ENCODE results near the gene HLCS. TPM values are rescaled to one million over a fixed set of nuclear protein-coding genes. Genes with fewer than 3 reads are reported as not detected.

Gene HLCS
- total RNA-seq, 2 donors from 2014 or later, result 40.9 to 41.8 TPM

GRCh38 chr21:36815284-36815683, 151.2 kb downstream of the HLCS start:
- no peaks in the 10 kb centered on the region for H3K4me1 ChIP-seq (replicated peaks)
- no peaks in the 10 kb centered on the region for H3K9me3 ChIP-seq
- TF ChIP-seq, protein P1, sequence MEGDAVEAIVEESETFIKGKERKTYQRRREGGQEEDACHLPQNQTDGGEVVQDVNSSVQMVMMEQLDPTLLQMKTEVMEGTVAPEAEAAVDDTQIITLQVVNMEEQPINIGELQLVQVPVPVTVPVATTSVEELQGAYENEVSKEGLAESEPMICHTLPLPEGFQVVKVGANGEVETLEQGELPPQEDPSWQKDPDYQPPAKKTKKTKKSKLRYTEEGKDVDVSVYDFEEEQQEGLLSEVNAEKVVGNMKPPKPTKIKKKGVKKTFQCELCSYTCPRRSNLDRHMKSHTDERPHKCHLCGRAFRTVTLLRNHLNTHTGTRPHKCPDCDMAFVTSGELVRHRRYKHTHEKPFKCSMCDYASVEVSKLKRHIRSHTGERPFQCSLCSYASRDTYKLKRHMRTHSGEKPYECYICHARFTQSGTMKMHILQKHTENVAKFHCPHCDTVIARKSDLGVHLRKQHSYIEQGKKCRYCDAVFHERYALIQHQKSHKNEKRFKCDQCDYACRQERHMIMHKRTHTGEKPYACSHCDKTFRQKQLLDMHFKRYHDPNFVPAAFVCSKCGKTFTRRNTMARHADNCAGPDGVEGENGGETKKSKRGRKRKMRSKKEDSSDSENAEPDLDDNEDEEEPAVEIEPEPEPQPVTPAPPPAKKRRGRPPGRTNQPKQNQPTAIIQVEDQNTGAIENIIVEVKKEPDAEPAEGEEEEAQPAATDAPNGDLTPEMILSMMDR (IDR thresholded peaks at IDR 0.05), result no peak
- no peak for TF ChIP-seq POLR2AphosphoS5 (IDR thresholded peaks at IDR 0.05)
- TF ChIP-seq POLR2A (IDR thresholded peaks at IDR 0.05), result no peak
- H3K27me3 ChIP-seq (replicated peaks; ENCODE audit: insufficient read depth), result no peaks in the 10 kb centered on the region
- H3K27ac ChIP-seq, result no peak overlapping the region
- H3K36me3 ChIP-seq, result no peaks in the 10 kb centered on the region
- no peak for DNase-seq (ENCODE audit: low spot score)
- no peak overlapping the region for H3K4me3 ChIP-seq
- 97% methylated on average over 4 of the region's 4 CpGs for WGBS
- intact Hi-C loops (cut with DNase I), result no loop called here

GRCh38 chr21:36813052-36813451, 153.4 kb downstream of the HLCS start:
- WGBS, result 77% methylated on average over 3 of the region's 3 CpGs
- Histone ChIP-seq H3K27ac (no peak overlapping the region), H3K36me3 (no peaks in the 10 kb centered on the region), H3K4me3 (no peak overlapping the region), H3K4me1 (replicated peaks) (no peaks in the 10 kb centered on the region), H3K9me3 (no peaks in the 10 kb centered on the region), H3K27me3 (replicated peaks; ENCODE audit: insufficient read depth) (no peaks in the 10 kb centered on the region)
- TF ChIP-seq POLR2AphosphoS5 (IDR thresholded peaks at IDR 0.05) (no peak), POLR2A (IDR thresholded peaks at IDR 0.05) (no peak)
- TF ChIP-seq, protein P1 (IDR thresholded peaks at IDR 0.05), result no peak
- intact Hi-C loops (cut with DNase I), result no loop called here
- no peak for DNase-seq (ENCODE audit: low spot score)

DNA sequence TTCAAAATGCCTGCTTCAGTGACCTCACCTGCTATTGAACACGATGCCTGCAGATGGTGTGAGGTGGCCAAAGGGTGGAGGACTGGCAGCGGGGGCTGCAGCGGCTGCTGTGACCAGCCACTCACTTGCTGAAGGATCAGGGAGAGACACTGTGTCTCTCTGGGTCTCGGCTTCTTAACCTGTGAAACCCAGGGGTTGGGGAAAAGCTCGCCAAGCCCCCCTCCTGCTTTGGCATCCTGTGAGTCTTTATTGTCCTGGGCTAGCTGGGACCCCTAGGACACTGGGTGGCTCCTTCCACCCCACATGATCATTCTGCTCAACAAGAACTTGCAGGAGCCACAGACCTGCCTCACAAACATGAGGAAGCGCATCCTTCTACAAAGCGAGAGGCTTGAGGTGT, 154.7 kb downstream of the HLCS start:
- intact Hi-C loops (cut with DNase I), result no loop called here
- no peak overlapping the region for H3K27ac ChIP-seq
- no peak for DNase-seq (ENCODE audit: low spot score)
- no peaks in the 10 kb centered on the region for H3K4me1 ChIP-seq (replicated peaks)
- no peaks in the 10 kb centered on the region for H3K36me3 ChIP-seq
- H3K9me3 ChIP-seq, result no peaks in the 10 kb centered on the region
- TF ChIP-seq POLR2A (IDR thresholded peaks at IDR 0.05) (no peak), POLR2AphosphoS5 (IDR thresholded peaks at IDR 0.05) (no peak)
- TF ChIP-seq, protein P1 (IDR thresholded peaks at IDR 0.05), result no peak
- 87% methylated on average over 7 of the region's 7 CpGs for WGBS
- H3K27me3 ChIP-seq (replicated peaks; ENCODE audit: insufficient read depth), result no peaks in the 10 kb centered on the region
- H3K4me3 ChIP-seq, result no peak overlapping the region

DNA sequence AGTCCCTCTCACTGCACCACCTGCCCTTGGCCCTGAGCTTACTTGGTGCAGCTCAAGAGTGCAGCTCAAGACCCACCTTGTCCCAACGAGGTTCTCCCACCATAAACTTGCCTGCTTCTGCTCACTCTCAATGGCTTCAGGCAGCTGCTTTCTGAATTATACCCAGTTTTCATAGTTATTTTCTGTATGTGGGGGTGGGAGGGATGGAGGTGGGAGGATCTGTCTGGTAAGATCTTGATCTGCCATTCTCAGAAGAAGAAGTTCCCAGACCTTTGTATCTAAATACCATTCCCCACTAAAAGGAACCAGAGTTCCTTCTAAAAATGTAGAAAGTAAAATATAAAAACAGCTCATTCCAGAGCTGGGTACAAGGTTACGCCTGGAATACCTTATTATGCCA, 156.0 kb downstream of the HLCS start:
- H3K4me1 ChIP-seq (replicated peaks), result no peaks in the 10 kb centered on the region
- intact Hi-C loops (cut with DNase I), result no loop called here
- no peak for TF ChIP-seq POLR2AphosphoS5 (IDR thresholded peaks at IDR 0.05)
- TF ChIP-seq, protein P1 (IDR thresholded peaks at IDR 0.05), result no peak
- no peak for TF ChIP-seq POLR2A (IDR thresholded peaks at IDR 0.05)
- no peak overlapping the region for H3K4me3 ChIP-seq
- no peak overlapping the region for H3K27ac ChIP-seq
- H3K9me3 ChIP-seq, result no peaks in the 10 kb centered on the region
- WGBS, result 86% methylated on average over 2 of the region's 2 CpGs
- no peak for DNase-seq (ENCODE audit: low spot score)
- no peaks in the 10 kb centered on the region for H3K36me3 ChIP-seq
- H3K27me3 ChIP-seq (replicated peaks; ENCODE audit: insufficient read depth), result no peaks in the 10 kb centered on the region

DNA sequence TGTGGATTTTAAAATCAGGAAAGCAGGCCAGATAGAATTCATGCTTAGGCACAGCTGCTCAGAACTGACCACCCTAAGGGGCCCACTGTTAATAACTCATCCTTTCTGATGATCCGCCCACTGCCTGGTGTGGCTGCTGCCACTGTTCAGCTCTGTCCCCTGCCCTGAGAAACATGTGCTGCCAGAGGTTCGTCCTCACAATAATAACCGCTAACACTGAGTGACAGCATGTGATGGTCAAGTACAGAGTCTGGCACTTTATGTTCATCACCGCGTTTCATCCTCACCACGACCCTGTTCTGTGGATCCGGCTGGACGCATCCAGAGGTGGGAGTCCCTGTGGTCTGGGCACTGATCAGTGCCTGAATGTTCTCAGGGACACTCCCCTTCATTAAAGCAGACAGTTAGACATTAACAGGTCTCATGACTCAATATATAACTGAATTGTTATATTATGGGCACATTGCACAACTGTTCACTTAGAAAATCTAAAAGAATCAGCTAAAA, 159.0 kb downstream of the HLCS start:
- Histone ChIP-seq H3K9me3 (no peaks in the 10 kb centered on the region), H3K27me3 (replicated peaks; ENCODE audit: insufficient read depth) (no peaks in the 10 kb centered on the region), H3K4me1 (replicated peaks) (no peaks in the 10 kb centered on the region), H3K4me3 (no peak overlapping the region), H3K36me3 (no peaks in the 10 kb centered on the region), H3K27ac (no peak overlapping the region)
- no peak for TF ChIP-seq POLR2A (IDR thresholded peaks at IDR 0.05)
- TF ChIP-seq POLR2AphosphoS5 (IDR thresholded peaks at IDR 0.05), result no peak
- TF ChIP-seq, protein P1 (IDR thresholded peaks at IDR 0.05), result no peak
- intact Hi-C loops (cut with DNase I), result no loop called here
- 93% methylated on average over 8 of the region's 8 CpGs for WGBS
- no peak for DNase-seq (ENCODE audit: low spot score)

All from prostate gland (tissue), 2 donors.